ENCODE results near the gene CAMK1G.

Gene CAMK1G

DNA sequence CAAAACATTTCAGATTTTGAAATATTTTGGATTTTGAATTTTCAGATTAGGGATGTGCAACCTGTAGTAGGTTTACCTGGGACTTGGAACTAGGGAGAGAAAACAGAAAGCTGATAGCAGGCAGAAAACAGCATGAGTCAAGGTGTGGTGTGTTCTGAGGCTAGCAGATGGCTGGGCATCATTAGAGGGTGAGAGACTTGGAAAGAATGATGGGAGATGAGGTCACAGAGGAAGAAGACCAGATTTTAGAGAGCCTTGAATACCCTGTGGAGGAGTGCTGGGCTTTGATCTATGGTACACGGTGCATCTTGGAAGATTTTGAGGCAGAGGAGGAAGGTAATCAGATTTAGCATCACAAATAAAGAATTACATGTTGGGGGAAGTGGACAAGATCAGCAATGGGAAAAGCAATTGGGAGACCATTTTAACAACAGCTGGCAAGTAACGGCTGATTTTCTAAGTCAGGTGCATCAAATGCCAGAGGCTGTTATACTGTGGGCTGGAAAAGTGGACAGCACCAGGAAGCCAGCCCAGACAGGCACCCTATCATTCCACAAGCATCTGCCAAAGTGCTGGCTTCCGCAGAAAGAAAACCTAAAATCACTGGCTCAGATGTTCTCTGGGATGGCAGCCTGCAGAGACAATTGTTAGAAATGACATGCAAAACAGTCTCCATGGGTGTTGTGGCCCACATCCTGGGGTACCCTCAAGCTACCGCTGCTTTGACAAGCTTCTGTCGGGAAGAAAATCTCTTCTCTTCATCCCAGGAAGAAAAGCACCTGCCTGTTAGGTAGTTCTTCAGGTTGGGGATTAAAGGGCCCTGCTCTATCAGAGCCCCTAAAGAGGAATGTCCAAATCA, 30.9 kb upstream of the CAMK1G start:
- TF ChIP-seq, protein P1, sequence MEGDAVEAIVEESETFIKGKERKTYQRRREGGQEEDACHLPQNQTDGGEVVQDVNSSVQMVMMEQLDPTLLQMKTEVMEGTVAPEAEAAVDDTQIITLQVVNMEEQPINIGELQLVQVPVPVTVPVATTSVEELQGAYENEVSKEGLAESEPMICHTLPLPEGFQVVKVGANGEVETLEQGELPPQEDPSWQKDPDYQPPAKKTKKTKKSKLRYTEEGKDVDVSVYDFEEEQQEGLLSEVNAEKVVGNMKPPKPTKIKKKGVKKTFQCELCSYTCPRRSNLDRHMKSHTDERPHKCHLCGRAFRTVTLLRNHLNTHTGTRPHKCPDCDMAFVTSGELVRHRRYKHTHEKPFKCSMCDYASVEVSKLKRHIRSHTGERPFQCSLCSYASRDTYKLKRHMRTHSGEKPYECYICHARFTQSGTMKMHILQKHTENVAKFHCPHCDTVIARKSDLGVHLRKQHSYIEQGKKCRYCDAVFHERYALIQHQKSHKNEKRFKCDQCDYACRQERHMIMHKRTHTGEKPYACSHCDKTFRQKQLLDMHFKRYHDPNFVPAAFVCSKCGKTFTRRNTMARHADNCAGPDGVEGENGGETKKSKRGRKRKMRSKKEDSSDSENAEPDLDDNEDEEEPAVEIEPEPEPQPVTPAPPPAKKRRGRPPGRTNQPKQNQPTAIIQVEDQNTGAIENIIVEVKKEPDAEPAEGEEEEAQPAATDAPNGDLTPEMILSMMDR (IDR thresholded peaks at IDR 0.05; ENCODE audit: low read depth, low read length, missing control alignments), result no peak
- no peak overlapping the region for H3K4me3 ChIP-seq (replicated peaks; ENCODE audit: low read depth, low read length)
- no peak for DNase-seq (ENCODE audit: extremely low read depth, low read depth)

DNA sequence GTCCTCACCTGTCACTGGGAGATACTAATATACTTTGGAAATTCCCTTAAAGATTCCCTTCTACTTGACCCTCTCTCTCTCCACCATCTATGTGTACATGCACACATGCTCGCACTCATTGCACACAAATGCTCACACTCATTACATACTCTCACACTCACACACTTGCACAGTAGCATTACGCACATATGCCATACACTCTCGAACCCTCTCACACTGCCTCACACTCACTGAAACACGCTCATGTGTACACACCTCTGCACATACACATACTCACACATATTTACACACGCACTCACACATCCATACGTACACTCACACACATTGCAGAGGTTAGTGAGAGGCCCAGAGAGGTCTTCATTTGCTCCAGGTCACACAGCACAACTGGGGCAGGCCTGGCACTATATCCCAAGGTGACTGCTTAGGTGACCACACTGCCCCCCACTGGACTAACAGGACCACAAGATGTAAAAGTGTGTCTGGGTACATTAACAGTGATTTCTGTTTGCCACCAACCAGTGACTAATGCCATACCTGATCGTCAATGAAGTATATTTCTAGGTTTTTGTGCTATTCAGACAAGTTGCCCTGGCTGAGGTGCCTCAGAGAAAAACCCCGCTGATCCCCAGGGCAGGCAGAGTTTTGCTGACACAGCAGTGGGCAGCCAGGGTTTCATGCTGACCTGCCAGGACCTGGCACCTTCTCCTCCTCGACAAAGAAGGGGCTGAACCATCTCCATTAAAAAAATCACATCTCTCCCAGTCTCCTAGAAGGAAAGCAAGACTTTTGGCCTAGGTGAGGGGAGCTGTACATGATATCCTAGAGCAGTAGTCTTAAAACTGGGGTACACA, 28.5 kb upstream of the CAMK1G start:
- no peak overlapping the region for H3K4me3 ChIP-seq (replicated peaks; ENCODE audit: low read depth, low read length)

DNA sequence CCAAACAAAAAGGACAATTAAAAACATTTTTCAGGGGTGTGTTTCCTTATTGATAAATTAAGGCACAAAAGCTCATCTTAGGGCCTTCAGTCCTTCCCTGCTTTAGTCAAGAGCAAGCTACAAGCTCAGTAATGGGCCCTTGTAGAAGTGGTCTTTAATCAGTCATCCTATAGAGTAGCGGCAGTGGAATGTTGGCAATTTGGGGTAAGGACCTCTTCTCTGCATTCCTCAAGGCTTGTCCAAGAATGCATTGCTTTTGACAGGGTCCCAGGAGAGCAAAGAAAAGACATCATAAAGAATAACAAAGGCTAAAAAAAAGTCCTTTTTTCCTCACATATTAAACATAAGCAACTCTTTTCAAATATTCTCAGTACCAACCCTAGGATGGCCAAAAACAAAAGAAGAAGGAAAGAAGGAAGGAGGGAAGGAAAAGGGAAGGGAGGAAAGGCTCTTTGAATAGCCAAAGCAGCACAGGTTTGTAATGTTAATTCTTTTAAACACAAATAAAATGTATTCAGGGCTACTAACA, 27.3 kb upstream of the CAMK1G start:
- no peak for DNase-seq (ENCODE audit: extremely low read depth, low read depth)
- TF ChIP-seq, protein P1 (IDR thresholded peaks at IDR 0.05; ENCODE audit: low read depth, low read length, missing control alignments), result no peak
- no peak overlapping the region for H3K4me3 ChIP-seq (replicated peaks; ENCODE audit: low read depth, low read length)

More for the DNA sequence above, 28.5 kb upstream of the CAMK1G start:
- TF ChIP-seq, protein P1 (IDR thresholded peaks at IDR 0.05; ENCODE audit: low read depth, low read length, missing control alignments), result no peak
- no peak for DNase-seq (ENCODE audit: extremely low read depth, low read depth)

DNA sequence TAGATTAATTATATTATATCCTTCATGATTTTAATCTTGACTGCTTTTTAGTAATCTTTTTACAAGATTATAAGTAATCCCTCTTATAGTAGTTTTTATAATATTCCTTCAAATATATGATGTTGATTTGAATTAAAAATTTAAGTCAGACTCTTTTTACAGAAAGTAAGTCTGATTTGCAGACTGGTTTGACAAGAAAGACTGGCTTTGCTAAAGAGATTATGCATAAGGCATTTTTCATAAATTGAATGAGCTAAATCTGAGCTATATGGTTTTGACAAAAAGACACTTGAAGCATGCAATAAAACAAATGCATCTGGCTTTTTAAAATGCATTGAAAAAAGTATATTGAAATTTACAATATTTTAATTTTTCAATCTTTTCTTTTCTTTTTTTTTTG, 26.3 kb upstream of the CAMK1G start:
- DNase-seq (ENCODE audit: extremely low read depth, low read depth), result no peak
- TF ChIP-seq, protein P1 (IDR thresholded peaks at IDR 0.05; ENCODE audit: low read depth, low read length, missing control alignments), result no peak
- H3K4me3 ChIP-seq (replicated peaks; ENCODE audit: low read depth, low read length), result no peak overlapping the region

DNA sequence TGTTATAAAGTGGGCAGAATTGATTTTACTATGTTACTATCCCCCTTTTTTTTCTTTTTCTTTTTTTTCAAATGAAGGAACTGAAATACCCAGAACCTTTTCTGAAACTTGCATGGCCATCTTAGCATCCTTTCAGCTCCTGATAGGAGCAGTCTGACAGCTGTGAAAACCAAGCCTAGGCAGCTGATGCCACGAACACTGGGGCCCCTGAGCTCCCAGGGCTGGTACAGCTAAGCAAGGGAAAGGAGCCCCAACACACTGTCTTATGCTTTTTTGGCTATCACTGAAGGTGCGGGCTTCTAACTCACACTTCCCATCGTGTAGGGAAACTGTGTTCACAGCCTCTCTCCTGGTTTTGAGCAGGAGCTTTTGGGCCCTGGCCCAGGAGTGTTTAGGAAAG, 23.0 kb upstream of the CAMK1G start:
- TF ChIP-seq, protein P1 (IDR thresholded peaks at IDR 0.05; ENCODE audit: low read depth, low read length, missing control alignments), result no peak
- no peak overlapping the region for H3K4me3 ChIP-seq (replicated peaks; ENCODE audit: low read depth, low read length)
- DNase-seq (ENCODE audit: extremely low read depth, low read depth), result no peak

DNA sequence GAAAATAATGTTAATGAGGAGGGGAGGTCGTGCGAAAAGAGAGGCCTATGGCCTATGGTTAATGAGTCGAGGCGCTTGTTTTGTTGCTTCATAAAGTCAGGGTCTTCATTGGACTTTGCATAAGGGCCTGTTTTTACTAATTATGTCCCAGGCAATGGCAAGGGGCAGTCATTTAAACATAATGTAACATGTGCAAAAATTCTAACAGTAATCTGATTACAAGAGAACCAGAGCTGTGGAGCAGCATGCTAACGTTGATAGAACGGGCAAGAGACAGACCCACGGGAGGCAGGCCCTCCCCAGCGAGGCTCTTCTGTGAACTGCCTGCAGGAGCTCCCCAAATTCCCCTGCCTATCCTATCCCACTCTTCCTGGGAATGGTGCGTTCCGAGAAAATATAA, 22.6 kb upstream of the CAMK1G start:
- TF ChIP-seq, protein P1 (IDR thresholded peaks at IDR 0.05; ENCODE audit: low read depth, low read length, missing control alignments), result no peak
- no peak overlapping the region for H3K4me3 ChIP-seq (replicated peaks; ENCODE audit: low read depth, low read length)
- DNase-seq (ENCODE audit: extremely low read depth, low read depth), result no peak
